ENCODE results near the gene SOAT1. TPM values are rescaled to one million over a fixed set of nuclear protein-coding genes. Genes with fewer than 3 reads are reported as not detected.

SOAT1 gene
- total and polyA plus RNA-seq, 8 donors = 2.9 to 179 (median 6.6) TPM

DNA sequence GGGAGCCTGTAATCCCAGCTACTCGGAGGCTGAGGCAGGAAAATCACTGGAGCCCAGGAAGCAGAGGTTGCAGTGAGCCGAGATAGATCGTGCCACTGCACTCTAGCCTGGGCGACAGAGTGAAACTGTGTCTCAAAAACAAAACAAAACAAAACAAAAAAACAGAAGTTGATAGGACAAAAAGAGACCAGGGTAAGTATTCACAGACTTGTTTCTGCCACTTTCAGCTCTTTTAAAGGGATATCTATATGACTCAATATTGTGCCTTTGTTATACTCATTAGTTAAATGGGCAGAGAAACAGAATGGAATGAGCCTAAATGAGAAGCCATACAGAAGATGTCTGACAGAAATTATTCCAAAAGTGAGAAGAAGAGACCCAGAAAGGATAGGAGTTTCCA lies 41.0 kb upstream of the SOAT1 start:
- 69 to 95% (median 84%) methylated on average over 4 of the region's 4 CpGs for WGBS, 5 donors
- intact Hi-C loops (cut with DNase I; ENCODE audit: low total_unique reads) = loop anchor here (10.0 kb wide), 1 partner anchor 112 kb away; the partner anchor contains the start of gene AXDND1
- Histone ChIP-seq H3K4me1 (no peaks in the 10 kb centered on the region), H3K27ac (no peak overlapping the region), H3K27me3 (no peaks in the 10 kb centered on the region), H3K9me3 (no peaks in the 10 kb centered on the region), H3K36me3 (no peaks in the 10 kb centered on the region), H3K4me3 (no peak overlapping the region)
- TF ChIP-seq POLR2A (IDR thresholded peaks at IDR 0.05) (no peak), EP300 (IDR thresholded peaks at IDR 0.05) (no peak), POLR2AphosphoS5 (IDR thresholded peaks at IDR 0.05) (no peak)
- TF ChIP-seq, protein P1, sequence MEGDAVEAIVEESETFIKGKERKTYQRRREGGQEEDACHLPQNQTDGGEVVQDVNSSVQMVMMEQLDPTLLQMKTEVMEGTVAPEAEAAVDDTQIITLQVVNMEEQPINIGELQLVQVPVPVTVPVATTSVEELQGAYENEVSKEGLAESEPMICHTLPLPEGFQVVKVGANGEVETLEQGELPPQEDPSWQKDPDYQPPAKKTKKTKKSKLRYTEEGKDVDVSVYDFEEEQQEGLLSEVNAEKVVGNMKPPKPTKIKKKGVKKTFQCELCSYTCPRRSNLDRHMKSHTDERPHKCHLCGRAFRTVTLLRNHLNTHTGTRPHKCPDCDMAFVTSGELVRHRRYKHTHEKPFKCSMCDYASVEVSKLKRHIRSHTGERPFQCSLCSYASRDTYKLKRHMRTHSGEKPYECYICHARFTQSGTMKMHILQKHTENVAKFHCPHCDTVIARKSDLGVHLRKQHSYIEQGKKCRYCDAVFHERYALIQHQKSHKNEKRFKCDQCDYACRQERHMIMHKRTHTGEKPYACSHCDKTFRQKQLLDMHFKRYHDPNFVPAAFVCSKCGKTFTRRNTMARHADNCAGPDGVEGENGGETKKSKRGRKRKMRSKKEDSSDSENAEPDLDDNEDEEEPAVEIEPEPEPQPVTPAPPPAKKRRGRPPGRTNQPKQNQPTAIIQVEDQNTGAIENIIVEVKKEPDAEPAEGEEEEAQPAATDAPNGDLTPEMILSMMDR (IDR thresholded peaks at IDR 0.05) = no peak
- no peak for DNase-seq

DNA sequence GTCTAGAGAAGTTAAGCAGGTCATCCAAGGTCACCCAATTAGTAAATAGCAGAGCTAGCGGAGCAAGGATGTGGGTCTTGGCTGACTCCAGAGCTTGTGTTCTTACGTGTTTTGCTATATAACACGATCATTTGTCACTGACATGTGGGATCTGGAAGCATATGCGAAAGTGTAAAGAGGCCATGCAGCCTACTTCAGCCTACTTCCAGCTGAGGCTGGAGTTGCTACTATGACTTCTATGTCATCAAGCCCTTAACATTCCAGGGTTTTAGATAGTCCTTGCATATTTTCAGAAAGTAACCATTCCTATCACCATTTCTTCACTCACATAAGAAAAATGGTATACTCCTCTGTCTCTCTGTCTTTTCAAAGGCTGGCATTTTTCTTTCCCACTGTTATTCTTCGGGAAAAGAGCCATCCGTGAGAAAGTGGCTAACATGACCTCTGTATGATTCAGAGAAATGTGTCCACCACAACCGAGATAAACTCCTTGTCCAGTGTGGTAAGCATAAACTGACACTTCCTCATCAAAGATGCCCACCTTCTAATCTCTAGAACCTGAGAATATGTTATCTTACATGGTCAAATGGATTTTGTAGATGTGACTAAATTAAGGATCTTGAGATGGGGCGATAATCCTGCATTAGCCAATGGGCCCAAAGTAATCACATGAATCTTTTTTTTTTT lies 40.2 kb upstream of the SOAT1 start:
- WGBS, 5 donors = 50 to 69% (median 59%) methylated on average over 8 of the region's 8 CpGs
- TF ChIP-seq, protein P1 (IDR thresholded peaks at IDR 0.05) = no peak
- TF ChIP-seq POLR2A (IDR thresholded peaks at IDR 0.05) = no peak
- no peak for TF ChIP-seq POLR2AphosphoS5 (IDR thresholded peaks at IDR 0.05)
- no peak for TF ChIP-seq EP300 (IDR thresholded peaks at IDR 0.05)

DNA sequence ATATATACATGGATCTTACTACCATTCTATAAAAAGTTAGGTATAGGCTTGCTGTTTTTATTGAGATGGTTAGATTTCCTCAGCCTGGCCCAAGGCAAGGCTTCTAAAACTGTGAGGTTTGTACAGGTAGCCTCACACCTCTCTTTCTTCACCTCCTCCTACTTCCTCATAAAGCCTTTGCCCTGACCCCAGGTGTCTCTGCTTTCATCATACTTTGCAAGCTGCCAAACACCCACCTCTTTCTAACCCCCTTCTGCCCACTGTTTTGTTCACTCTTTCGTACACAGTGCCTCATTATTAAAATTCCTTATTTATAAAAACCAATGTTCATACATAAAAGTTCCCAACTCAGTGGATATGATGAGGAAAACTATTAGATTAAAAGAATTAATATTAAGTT lies 31.4 kb upstream of the SOAT1 start:
- TF ChIP-seq POLR2AphosphoS5 (IDR thresholded peaks at IDR 0.05) = no peak
- TF ChIP-seq, protein P1 (IDR thresholded peaks at IDR 0.05) = no peak
- TF ChIP-seq EP300 (IDR thresholded peaks at IDR 0.05) = no peak
- no peak for TF ChIP-seq POLR2A (IDR thresholded peaks at IDR 0.05)
- intact Hi-C loops (cut with DNase I; ENCODE audit: low total_unique reads) = no loop called here

More for the DNA sequence above, 40.2 kb upstream of the SOAT1 start:
- Histone ChIP-seq H3K9me3 (no peaks in the 10 kb centered on the region), H3K36me3 (no peaks in the 10 kb centered on the region), H3K27me3 (no peaks in the 10 kb centered on the region), H3K4me1 (no peaks in the 10 kb centered on the region), H3K27ac (no peak overlapping the region), H3K4me3 (no peak overlapping the region)
- intact Hi-C loops (cut with DNase I; ENCODE audit: low total_unique reads) = loop anchor here (10.0 kb wide), 1 partner anchor 111 kb away; the partner anchor contains the start of gene AXDND1
- no peak for DNase-seq

DNA sequence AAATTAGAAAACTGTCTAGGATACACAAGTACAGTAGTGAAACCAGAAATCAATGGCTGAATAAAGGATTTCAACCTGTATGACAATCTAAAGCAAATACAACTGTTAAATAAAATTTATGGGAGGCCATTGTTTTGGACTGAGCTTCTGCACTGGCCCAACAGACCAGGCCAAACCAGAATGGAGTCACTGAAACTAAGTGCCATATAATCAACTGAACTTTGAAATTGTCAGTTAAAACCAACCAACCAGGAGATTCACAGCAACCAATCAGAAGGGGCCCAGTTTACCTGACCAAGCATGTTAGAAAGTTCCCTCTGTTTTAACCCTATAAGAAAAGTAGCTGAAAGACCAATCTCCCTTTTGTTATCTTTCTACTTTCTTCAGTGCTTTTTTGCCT lies 30.5 kb upstream of the SOAT1 start:
- no peaks in the 10 kb centered on the region for H3K27me3 ChIP-seq
- no peak for TF ChIP-seq POLR2A (IDR thresholded peaks at IDR 0.05)
- TF ChIP-seq POLR2AphosphoS5 (IDR thresholded peaks at IDR 0.05) = no peak
- no peak for TF ChIP-seq EP300 (IDR thresholded peaks at IDR 0.05)
- TF ChIP-seq, protein P1 (IDR thresholded peaks at IDR 0.05) = no peak
- H3K9me3 ChIP-seq = no peaks in the 10 kb centered on the region
- H3K36me3 ChIP-seq = no peaks in the 10 kb centered on the region
- H3K4me1 ChIP-seq = no peaks in the 10 kb centered on the region
- intact Hi-C loops (cut with DNase I; ENCODE audit: low total_unique reads) = no loop called here
- H3K4me3 ChIP-seq = no peak overlapping the region
- no peak overlapping the region for H3K27ac ChIP-seq
- DNase-seq = no peak

More for the DNA sequence above, 31.4 kb upstream of the SOAT1 start:
- no peak for DNase-seq
- Histone ChIP-seq H3K4me3 (no peak overlapping the region), H3K4me1 (no peaks in the 10 kb centered on the region), H3K27ac (no peak overlapping the region), H3K27me3 (no peaks in the 10 kb centered on the region), H3K9me3 (no peaks in the 10 kb centered on the region), H3K36me3 (no peaks in the 10 kb centered on the region)
- WGBS, 5 donors = 92 to 98% (median 93%) methylated on average over 1 of the region's 1 CpG

Measured in stomach (tissue), 9 donors.